Activated naive CD4-positive, alpha-beta T cell (primary cell): ENCODE measurements around the gene DPH7.
"Not testable (repeated sequence)": the region's sequence is repeated elsewhere in the genome, so short reads cannot be mapped to it uniquely, and the experiment has no call there.

ENCODE experiments used
- DNase-seq, 4 experiments: peaks; one replicate each; lab custom pipeline; 2025; lab: John Stamatoyannopoulos, UW

Gene DPH7

GRCh38 chr9:137516144-137516917 lies 62.4 kb downstream of the DPH7 start:
- no peak for DNase-seq

- no peak for DNase-seq
These were observed 63.4 kb downstream of the DPH7 start for GRCh38 chr9:137515338-137515724.

- no peak for DNase-seq
These were observed 63.9 kb downstream of the DPH7 start for GRCh38 chr9:137514691-137515337.

- not testable (repeated sequence) for DNase-seq
These were observed 64.7 kb downstream of the DPH7 start for GRCh38 chr9:137513801-137514570.

GRCh38 chr9:137513136-137513535 lies 65.6 kb downstream of the DPH7 start:
- not testable (repeated sequence) for DNase-seq

- DNase-seq, result no peak
These were observed 66.8 kb downstream of the DPH7 start for GRCh38 chr9:137511758-137512463.

GRCh38 chr9:137511126-137511525 lies 67.6 kb downstream of the DPH7 start:
- DNase-seq, result not testable (repeated sequence)

GRCh38 chr9:137509198-137509597 lies 69.5 kb downstream of the DPH7 start:
- no peak for DNase-seq

GRCh38 chr9:137506702-137507171 lies 72.0 kb downstream of the DPH7 start:
- no peak for DNase-seq

GRCh38 chr9:137506274-137506673 lies 72.5 kb downstream of the DPH7 start:
- no peak for DNase-seq

GRCh38 chr9:137505421-137506140 lies 73.1 kb downstream of the DPH7 start:
- DNase-seq, result no peak
